Astrocyte (in vitro differentiated cells and primary cell): Measurements from ENCODE around the gene SLC29A4. TPM values are rescaled to one million over a fixed set of nuclear protein-coding genes. Genes with fewer than 3 reads are reported as not detected.
"Not testable (repeated sequence)": the region's sequence is repeated elsewhere in the genome, so short reads cannot be mapped to it uniquely, and the experiment has no call there.

ENCODE experiments used
- DNase-seq: peaks from one replicate; pipeline ENCODE4 v3.0.0-alpha.2; 2010; ENCODE audit warnings: low read depth
- FAIRE-seq: peaks from 2 replicates; lab custom pipeline; 2011; peaks lifted over from hg19 to GRCh38; lab: Jason Lieb, UNC
- H2AFZ ChIP-seq: 2 replicates; pipeline ENCODE4 v1.6.0; 2012; ENCODE audit warnings: low read depth, low read length, inconsistent platforms
- H3K27ac ChIP-seq: 2 replicates; pipeline ENCODE4 v1.5.1; 2011; ENCODE audit warnings: low read depth, low read length, inconsistent platforms
- H3K27me3 ChIP-seq: 2 replicates; pipeline ENCODE4 v1.6.0; 2011; ENCODE audit warnings: low read length, inconsistent platforms; ENCODE audit not compliant: insufficient read depth
- H3K36me3 ChIP-seq: 2 replicates; pipeline ENCODE4 v1.5.1; 2011; ENCODE audit warnings: low read length, inconsistent platforms; ENCODE audit not compliant: insufficient read depth
- H3K4me1 ChIP-seq: 2 replicates; pipeline ENCODE4 v1.5.1; 2011; ENCODE audit warnings: low read length, inconsistent platforms; ENCODE audit not compliant: insufficient read depth
- H3K4me2 ChIP-seq: 2 replicates; pipeline ENCODE4 v1.6.0; 2012; ENCODE audit warnings: low read length, inconsistent platforms
- H3K4me3 ChIP-seq: 2 replicates; pipeline ENCODE4 v1.5.1; 2011; ENCODE audit warnings: low read depth, mild to moderate bottlenecking, low read length, inconsistent platforms; ENCODE audit not compliant: insufficient read depth
- H3K79me2 ChIP-seq: 2 replicates; pipeline ENCODE4 v1.6.0; 2012; ENCODE audit warnings: mild to moderate bottlenecking, low read length, inconsistent platforms; ENCODE audit not compliant: insufficient read depth
- H3K9ac ChIP-seq: 2 replicates; pipeline ENCODE4 v1.6.0; 2012; ENCODE audit warnings: mild to moderate bottlenecking, low read length, inconsistent platforms
- H3K9me3 ChIP-seq: 2 replicates; pipeline ENCODE4 v1.5.1; 2012; ENCODE audit warnings: low read depth, mild to moderate bottlenecking, low read length, inconsistent platforms; ENCODE audit not compliant: insufficient read depth
- H4K20me1 ChIP-seq: 2 replicates; pipeline ENCODE4 v1.6.0; 2012; ENCODE audit warnings: low read length, inconsistent platforms; ENCODE audit not compliant: insufficient read depth
- H3K27ac Mint-ChIP-seq: one replicate; pipeline ENCODE4 v1.8.0; 2021; ENCODE audit warnings: mild to moderate bottlenecking, mixed read lengths; ENCODE audit not compliant: unreplicated experiment
- H3K27me3 Mint-ChIP-seq: one replicate; pipeline ENCODE4 v1.8.0; 2021; ENCODE audit warnings: low read depth, mixed read lengths; ENCODE audit not compliant: unreplicated experiment
- H3K36me3 Mint-ChIP-seq: one replicate; pipeline ENCODE4 v1.8.0; 2021; ENCODE audit warnings: low read depth, mixed read lengths; ENCODE audit not compliant: unreplicated experiment
- H3K4me1 Mint-ChIP-seq: one replicate; pipeline ENCODE4 v1.8.0; 2021; ENCODE audit warnings: low read depth, mixed read lengths; ENCODE audit not compliant: unreplicated experiment
- H3K4me3 Mint-ChIP-seq: one replicate; pipeline ENCODE4 v1.8.0; 2021; ENCODE audit warnings: mild to moderate bottlenecking, moderate library complexity, mixed read lengths; ENCODE audit not compliant: unreplicated experiment
- H3K9me3 Mint-ChIP-seq: one replicate; pipeline ENCODE4 v1.8.0; 2021; ENCODE audit warnings: mild to moderate bottlenecking, mixed read lengths; ENCODE audit not compliant: unreplicated experiment
- CTCF ChIP-seq: IDR thresholded peaks from 2 replicates; pipeline ENCODE4 v1.5.1; 2011; ENCODE audit warnings: low read depth, mild to moderate bottlenecking, inconsistent platforms, low read length, moderate library complexity; ENCODE audit not compliant: insufficient read depth
- EZH2 ChIP-seq: IDR thresholded peaks from 2 replicates; pipeline ENCODE4 v1.6.1; 2012; ENCODE audit warnings: mild to moderate bottlenecking, low read length, inconsistent platforms; ENCODE audit not compliant: insufficient read depth
- total RNA-seq: library from RNA; stranded (reverse); gene quantifications from 2 replicates; pipeline ENCODE4 v1.2.1, GENCODE V29; 2021

Gene SLC29A4
- total RNA-seq, 1 donor from 2014 or later, result 8.2 TPM

- H3K4me3 ChIP-seq, result no peak overlapping the region
- Mint-ChIP-seq H3K27me3 (peaks cover 21% of the 10 kb centered on the region), H3K27ac (no peak overlapping the region), H3K4me3 (no peak overlapping the region), H3K9me3 (peaks cover 1% of the 10 kb centered on the region), H3K36me3 (no peaks in the 10 kb centered on the region), H3K4me1 (no peaks in the 10 kb centered on the region)
- no peaks in the 10 kb centered on the region for H3K27me3 ChIP-seq
- no peaks in the 10 kb centered on the region for H3K36me3 ChIP-seq
- TF ChIP-seq EZH2, result no peak
- FAIRE-seq, result no peak
- DNase-seq, result no peak
- H3K4me2 ChIP-seq, result no peak overlapping the region
- H3K4me1 ChIP-seq, result no peaks in the 10 kb centered on the region
- H3K79me2 ChIP-seq, result no peaks in the 10 kb centered on the region
- no peaks in the 10 kb centered on the region for H3K9me3 ChIP-seq
- H3K9ac ChIP-seq, result no peak overlapping the region
- no peak overlapping the region for H2AFZ ChIP-seq
- no peaks in the 10 kb centered on the region for H4K20me1 ChIP-seq
- no peak overlapping the region for H3K27ac ChIP-seq
Measured at GRCh38 chr7:5255832-5256231, 26.9 kb upstream of the SLC29A4 start.

GRCh38 chr7:5260530-5261068 is 22.1 kb upstream of the SLC29A4 start:
- not testable (repeated sequence) for H3K27ac ChIP-seq, H3K9ac ChIP-seq, FAIRE-seq, H2AFZ ChIP-seq, H3K4me2 ChIP-seq, H3K79me2 ChIP-seq, H3K27me3 ChIP-seq, H3K9me3 Mint-ChIP-seq, H3K9me3 ChIP-seq, H3K4me3 Mint-ChIP-seq, H3K36me3 ChIP-seq, H3K36me3 Mint-ChIP-seq, H3K4me1 Mint-ChIP-seq, H4K20me1 ChIP-seq, DNase-seq, H3K27ac Mint-ChIP-seq, H3K4me3 ChIP-seq, H3K4me1 ChIP-seq
- peaks cover 13% of the 10 kb centered on the region for H3K27me3 Mint-ChIP-seq

- H3K9me3 Mint-ChIP-seq, H4K20me1 ChIP-seq, H3K9me3 ChIP-seq, H3K9ac ChIP-seq, H3K27ac Mint-ChIP-seq, H2AFZ ChIP-seq, H3K4me3 Mint-ChIP-seq, H3K4me1 Mint-ChIP-seq, FAIRE-seq, H3K36me3 Mint-ChIP-seq, H3K79me2 ChIP-seq, H3K4me2 ChIP-seq, H3K4me3 ChIP-seq, DNase-seq, H3K36me3 ChIP-seq, H3K27ac ChIP-seq, H3K4me1 ChIP-seq, H3K27me3 ChIP-seq: not testable (repeated sequence)
- peaks cover 14% of the 10 kb centered on the region for H3K27me3 Mint-ChIP-seq
Measured at GRCh38 chr7:5263066-5263465, 19.7 kb upstream of the SLC29A4 start.

GRCh38 chr7:5265320-5266190 is 17.2 kb upstream of the SLC29A4 start:
- no peak for DNase-seq
- no peak overlapping the region for H3K27ac ChIP-seq
- H3K4me1 ChIP-seq, result no peaks in the 10 kb centered on the region
- peaks cover 19% of the 10 kb centered on the region for H3K27me3 Mint-ChIP-seq
- no peaks in the 10 kb centered on the region for H3K79me2 ChIP-seq
- H3K9me3 ChIP-seq, result no peaks in the 10 kb centered on the region
- peaks cover 5% of the 10 kb centered on the region for H3K4me1 Mint-ChIP-seq
- H3K9ac ChIP-seq, result no peak overlapping the region
- no peaks in the 10 kb centered on the region for H3K36me3 ChIP-seq
- TF ChIP-seq CTCF (no peak), EZH2 (no peak)
- no peak overlapping the region for H2AFZ ChIP-seq
- FAIRE-seq, result no peak
- peaks cover 2% of the 10 kb centered on the region for H3K9me3 Mint-ChIP-seq
- H4K20me1 ChIP-seq, result no peaks in the 10 kb centered on the region
- H3K4me3 ChIP-seq, result no peak overlapping the region
- no peaks in the 10 kb centered on the region for H3K36me3 Mint-ChIP-seq
- no peak overlapping the region for H3K27ac Mint-ChIP-seq
- no peak overlapping the region for H3K4me3 Mint-ChIP-seq
- H3K4me2 ChIP-seq, result no peak overlapping the region
- no peaks in the 10 kb centered on the region for H3K27me3 ChIP-seq
